Endothelial cell of umbilical vein (primary cell): ENCODE measurements around the gene DNHD1. TPM values are rescaled to one million over a fixed set of nuclear protein-coding genes. Genes with fewer than 3 reads are reported as not detected.

Experiments
- BruUV-seq: library from RNA; stranded (reverse); fragments of 400-500 nt; replicated peaks from 2 replicates; lab custom pipeline; 2021; lab: Mats Ljungman, UMichigan
- CTCF ChIA-PET: fragments of 300-600, 350-600 bp; sonication (Branson Sonifier 250); formaldehyde crosslinking; loops from one replicate; lab custom pipeline; 2021; ENCODE audit warnings: antibody characterized with exemption, inconsistent platforms; lab: Charles Lee
- POLR2A ChIA-PET: fragments of 300-600, 350-600 bp; sonication (Branson Sonifier 250); formaldehyde crosslinking; loops from one replicate; lab custom pipeline; 2021; ENCODE audit warnings: antibody characterized with exemption, inconsistent platforms; lab: Charles Lee
- DNase-seq: peaks from one replicate; pipeline ENCODE4 v3.0.0-alpha.2; 2011; ENCODE audit warnings: low read depth, low spot score
- FAIRE-seq: peaks from 2 replicates; lab custom pipeline; 2011; peaks lifted over from hg19 to GRCh38; lab: Jason Lieb, UNC
- H2AFZ ChIP-seq: 2 replicates; pipeline ENCODE4 v1.6.0; 2012; ENCODE audit warnings: low read depth, low read length, control low read depth, inconsistent platforms
- H3K27ac ChIP-seq: 2 replicates; pipeline ENCODE4 v1.5.1; 2011; ENCODE audit warnings: low read depth, mild to moderate bottlenecking, control low read depth, low read length, moderate library complexity; ENCODE audit not compliant: insufficient read depth
- H3K27me3 ChIP-seq, 2 experiments: 2 replicates each; pipeline versions ENCODE4 v1.6.0 to v1.6.1; 2011; ENCODE audit warnings: low read length in 2 of 2, mixed read lengths in 1 of 2; ENCODE audit not compliant: control insufficient read depth in 2 of 2, insufficient read depth in 2 of 2
- H3K36me3 ChIP-seq, 2 experiments: 2 replicates in 1 of 2; 3 replicates in 1 of 2; pipeline ENCODE4 v1.5.1; 2011; ENCODE audit warnings: low read length in 2 of 2, mild to moderate bottlenecking in 1 of 2, moderate library complexity in 1 of 2; ENCODE audit not compliant: control insufficient read depth in 2 of 2, insufficient read depth in 2 of 2; ENCODE audit errors: extremely low read depth in 1 of 2
- H3K4me1 ChIP-seq: 3 replicates; pipeline ENCODE4 v1.5.1; 2011; ENCODE audit warnings: mild to moderate bottlenecking, low read length; ENCODE audit not compliant: control insufficient read depth, insufficient read depth; ENCODE audit errors: extremely low read depth
- H3K4me2 ChIP-seq: 2 replicates; pipeline ENCODE4 v1.6.1; 2011; ENCODE audit warnings: low read length, control low read depth, mixed read lengths; ENCODE audit not compliant: insufficient read depth
- H3K4me3 ChIP-seq, 3 experiments: fragments of 200-600 bp in 1 of 3; sonication (generic), shearing (Covaris generic) in 1 of 3; replicated peaks in 1 of 3; 2 replicates each; pipeline ENCODE4 v1.5.1; 2011 to 2016; ENCODE audit warnings: control low read depth in 3 of 3, low read length in 3 of 3, mild to moderate bottlenecking in 2 of 3, inconsistent platforms in 1 of 3, low read depth in 1 of 3, moderate library complexity in 1 of 3; ENCODE audit not compliant: insufficient read depth in 1 of 3
- H3K79me2 ChIP-seq: 2 replicates; pipeline ENCODE4 v1.6.0; 2012; ENCODE audit warnings: low read length, inconsistent platforms; ENCODE audit not compliant: control insufficient read depth, insufficient read depth
- H3K9ac ChIP-seq: replicated peaks from 2 replicates; pipeline ENCODE3; 2011; ENCODE audit warnings: low read length, control low read depth; ENCODE audit not compliant: insufficient read depth; ENCODE audit errors: extremely low read depth
- H3K9me1 ChIP-seq: replicated peaks from 3 replicates; pipeline ENCODE4 v1.6.0; 2011; ENCODE audit warnings: mild to moderate bottlenecking, low read length; ENCODE audit not compliant: control insufficient read depth, insufficient read depth; ENCODE audit errors: extremely low read depth
- H3K9me3 ChIP-seq: replicated peaks from 2 replicates; pipeline ENCODE4 v1.5.1; 2012; ENCODE audit warnings: low read length, inconsistent platforms; ENCODE audit not compliant: control insufficient read depth, insufficient read depth
- H4K20me1 ChIP-seq: replicated peaks from 2 replicates; pipeline ENCODE3; 2011; ENCODE audit warnings: mild to moderate bottlenecking, low read length; ENCODE audit not compliant: control insufficient read depth, insufficient read depth; ENCODE audit errors: extremely low read depth
- EZH2 ChIP-seq: IDR thresholded peaks from 2 replicates; pipeline ENCODE4 v1.6.1; 2012; ENCODE audit warnings: borderline replicate concordance, low read depth, mild to moderate bottlenecking, moderate library complexity, low read length, inconsistent platforms; ENCODE audit not compliant: severe bottlenecking
- FOS ChIP-seq: IDR thresholded peaks from 2 replicates; pipeline ENCODE4 v1.6.1; 2011; ENCODE audit warnings: mild to moderate bottlenecking, low read length, moderate library complexity, borderline replicate concordance; ENCODE audit not compliant: insufficient read depth
- GATA2 ChIP-seq: IDR thresholded peaks from 2 replicates; pipeline ENCODE4 v1.7.0; 2011; ENCODE audit warnings: low read depth, mild to moderate bottlenecking, moderate library complexity, mixed read lengths, low read length; ENCODE audit not compliant: insufficient read length, insufficient read depth
- JUN ChIP-seq: IDR thresholded peaks from 2 replicates; pipeline ENCODE4 v1.6.1; 2011; ENCODE audit warnings: borderline replicate concordance, low read depth; ENCODE audit not compliant: insufficient read length, insufficient read depth
- MAX ChIP-seq: IDR thresholded peaks from 2 replicates; pipeline ENCODE4 v1.6.1; 2011; ENCODE audit not compliant: insufficient read depth, insufficient read length
- MYC ChIP-seq: IDR thresholded peaks from one replicate; pipeline ENCODE4 v1.6.1; 2011; ENCODE audit warnings: mild to moderate bottlenecking, low read depth, low read length
- POLR2A ChIP-seq: IDR thresholded peaks from 2 replicates; pipeline ENCODE4 v1.6.1; 2012; ENCODE audit warnings: low read depth, mild to moderate bottlenecking, control low read depth, low read length
- POLR2AphosphoS5 ChIP-seq: IDR thresholded peaks from 2 replicates; pipeline ENCODE4 v1.6.1; 2012; ENCODE audit warnings: low read depth, mild to moderate bottlenecking, control low read depth, low read length, moderate library complexity; ENCODE audit not compliant: insufficient read depth
- dilution Hi-C: fragments of 300-500 bp; cut with MboI; formaldehyde crosslinking; loops from one replicate; pipeline ENCODE4 v1.15.0; 2019; ENCODE audit warnings: low sequenced_read_pairs; ENCODE audit not compliant: extremely low pct_ligation_motif_present
- intact Hi-C: fragments of 100-400 bp; cut with micrococcal nuclease; formaldehyde crosslinking; loops from one replicate; pipeline ENCODE4 v1.10.0; 2022
- polyA plus RNA-seq, 4 experiments: library from polyadenylated mRNA; depleted of rRNA in 3 of 4; stranded (reverse) in 3 of 4; unstranded in 1 of 4; fragments of >200 nt; gene quantifications; 2 replicates each; pipeline versions ENCODE4 v1.2.1 to v1.2.3, GENCODE V29; 2011 to 2012; ENCODE audit warnings: missing spikeins in 1 of 4
- total RNA-seq: library from RNA; stranded (reverse); gene quantifications from 2 replicates; pipeline ENCODE4 v1.2.3, GENCODE V29; 2021
- TF ChIP-seq, protein P1 (sequence below), 2 donors: IDR thresholded peaks; 1 replicate in 1 of 2; 2 replicates in 1 of 2; pipeline ENCODE4 v1.5.1; 2011; ENCODE audit warnings: low read length in 2 of 2, mild to moderate bottlenecking in 2 of 2, moderate library complexity in 2 of 2, control low read depth in 1 of 2, inconsistent platforms in 1 of 2, low read depth in 1 of 2; ENCODE audit not compliant: insufficient read depth in 1 of 2; ENCODE audit errors: extremely low read depth in 1 of 2

Gene DNHD1
- total and polyA plus RNA-seq, 2 donors (not counting 3 experiments of a cell fraction or from before 2014, with no cell fraction given) = 3.7 to 8.6 TPM

DNA sequence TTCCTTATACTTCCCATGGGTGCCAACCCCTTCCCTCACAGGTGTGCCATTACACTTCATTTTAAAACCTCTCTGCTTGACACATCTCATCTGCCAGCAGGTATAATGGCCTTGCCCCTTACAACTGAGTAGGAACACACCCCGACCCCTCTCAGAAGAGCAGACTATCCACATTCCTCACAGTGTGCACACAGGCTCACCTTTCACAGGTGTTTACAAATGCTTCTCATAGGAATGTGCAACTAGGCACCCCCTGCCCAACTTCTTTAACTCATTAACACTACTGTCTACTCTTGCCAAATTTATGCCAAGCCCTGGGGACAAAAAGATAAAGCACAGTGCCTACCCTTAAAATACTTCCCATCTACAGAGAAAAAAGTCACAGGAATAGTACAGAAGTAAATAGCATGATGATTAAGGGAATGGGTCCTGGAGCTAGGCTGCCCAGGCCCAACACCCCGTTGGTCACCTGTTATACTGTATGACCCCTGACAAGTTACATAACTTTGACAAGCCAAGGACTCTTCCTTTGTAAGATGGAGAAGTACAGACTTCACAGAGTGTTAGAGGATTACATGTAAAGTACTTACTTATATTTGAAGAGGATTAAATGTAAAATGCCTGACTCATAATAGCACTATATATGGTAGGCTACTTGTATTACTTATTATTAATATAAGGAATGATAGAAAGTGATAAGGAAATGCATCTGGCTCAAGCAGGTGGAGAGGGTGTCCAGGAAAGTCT is 38.6 kb upstream of the DNHD1 start:
- Histone ChIP-seq H4K20me1 (no peaks in the 10 kb centered on the region), H3K27ac (no peak overlapping the region), H3K9me1 (no peaks in the 10 kb centered on the region), H3K4me3 (no peak overlapping the region), H3K79me2 (no peaks in the 10 kb centered on the region), H3K4me2 (no peak overlapping the region), H2AFZ (no peak overlapping the region), H3K27me3 (no peaks in the 10 kb centered on the region), H3K9me3 (no peaks in the 10 kb centered on the region), H3K4me1 (no peaks in the 10 kb centered on the region), H3K36me3 (peaks cover 0 to 36% of the 10 kb centered on the region in 2 experiments), H3K9ac (no peak overlapping the region)
- intact Hi-C loops (no loop called here), dilution Hi-C loops (no loop called here)
- CTCF ChIA-PET = interaction anchor here (1.1 to 2.0 kb wide), 3 partner anchors 13 to 20 kb away, joined by 3 to 13 read pairs (median 6); no protein-coding TSS in a partner anchor
- no peak for DNase-seq
- no TSS peak for BruUV-seq
- no peak for FAIRE-seq
- POLR2A ChIA-PET = no interaction called here
- TF ChIP-seq POLR2AphosphoS5 (no peak), MYC (no peak), FOS (no peak), EZH2 (no peak), JUN (no peak), GATA2 (no peak), POLR2A (no peak), MAX (no peak)
- TF ChIP-seq, protein P1, sequence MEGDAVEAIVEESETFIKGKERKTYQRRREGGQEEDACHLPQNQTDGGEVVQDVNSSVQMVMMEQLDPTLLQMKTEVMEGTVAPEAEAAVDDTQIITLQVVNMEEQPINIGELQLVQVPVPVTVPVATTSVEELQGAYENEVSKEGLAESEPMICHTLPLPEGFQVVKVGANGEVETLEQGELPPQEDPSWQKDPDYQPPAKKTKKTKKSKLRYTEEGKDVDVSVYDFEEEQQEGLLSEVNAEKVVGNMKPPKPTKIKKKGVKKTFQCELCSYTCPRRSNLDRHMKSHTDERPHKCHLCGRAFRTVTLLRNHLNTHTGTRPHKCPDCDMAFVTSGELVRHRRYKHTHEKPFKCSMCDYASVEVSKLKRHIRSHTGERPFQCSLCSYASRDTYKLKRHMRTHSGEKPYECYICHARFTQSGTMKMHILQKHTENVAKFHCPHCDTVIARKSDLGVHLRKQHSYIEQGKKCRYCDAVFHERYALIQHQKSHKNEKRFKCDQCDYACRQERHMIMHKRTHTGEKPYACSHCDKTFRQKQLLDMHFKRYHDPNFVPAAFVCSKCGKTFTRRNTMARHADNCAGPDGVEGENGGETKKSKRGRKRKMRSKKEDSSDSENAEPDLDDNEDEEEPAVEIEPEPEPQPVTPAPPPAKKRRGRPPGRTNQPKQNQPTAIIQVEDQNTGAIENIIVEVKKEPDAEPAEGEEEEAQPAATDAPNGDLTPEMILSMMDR (IDR thresholded peaks at IDR 0.05; ENCODE audit: extremely low read depth in 1 of 2, insufficient read depth in 1 of 2, low read depth in 1 of 2, low read length in 2 of 2) = no peak
